ENCODE results near the gene NPTX1.

NPTX1 gene

GRCh38 chr17:80441598-80442322 is 34.6 kb downstream of the NPTX1 start:
- no peak for DNase-seq

GRCh38 chr17:80441133-80441578 is 35.3 kb downstream of the NPTX1 start:
- DNase-seq, result peak; percentile 74

GRCh38 chr17:80439499-80439898 is 36.9 kb downstream of the NPTX1 start:
- DNase-seq, result no peak

- no peak for DNase-seq
These were observed 37.6 kb downstream of the NPTX1 start for GRCh38 chr17:80438806-80439205.

GRCh38 chr17:80437532-80437931 is 38.9 kb downstream of the NPTX1 start:
- no peak for DNase-seq

- DNase-seq, result no peak
These were observed 42.3 kb downstream of the NPTX1 start for GRCh38 chr17:80433916-80434666.

GRCh38 chr17:80432961-80433550 is 43.4 kb downstream of the NPTX1 start:
- no peak for DNase-seq

GRCh38 chr17:80432350-80432955 is 44.0 kb downstream of the NPTX1 start:
- no peak for DNase-seq

GRCh38 chr17:80431246-80432195 is 44.9 kb downstream of the NPTX1 start:
- DNase-seq, result no peak

- DNase-seq, result no peak
These were observed 45.8 kb downstream of the NPTX1 start for GRCh38 chr17:80430446-80431245.

GRCh38 chr17:80429356-80430275 is 46.8 kb downstream of the NPTX1 start:
- no peak for DNase-seq

GRCh38 chr17:80428796-80429195 is 47.6 kb downstream of the NPTX1 start:
- DNase-seq, result no peak

- no peak for DNase-seq
These were observed 48.0 kb downstream of the NPTX1 start for GRCh38 chr17:80428363-80428762.

GRCh38 chr17:80427366-80428282 is 48.8 kb downstream of the NPTX1 start:
- no peak for DNase-seq

- DNase-seq, result peak; percentile 92
These were observed 49.6 kb downstream of the NPTX1 start for GRCh38 chr17:80426671-80427326.

GRCh38 chr17:80425835-80426426 is 50.5 kb downstream of the NPTX1 start:
- DNase-seq, result no peak

GRCh38 chr17:80424878-80425765 is 51.3 kb downstream of the NPTX1 start:
- DNase-seq, result no peak

Data from stimulated activated CD8-positive, alpha-beta memory T cell treated with anti-CD3 and anti-CD28 coated beads, Interleukin-4, amount 100 ng/mL, for 48 hours (primary cell).